Lower lobe of right lung (tissue), 2 donors: ENCODE measurements around the gene GNAQ. TPM values are rescaled to one million over a fixed set of nuclear protein-coding genes. Genes with fewer than 3 reads are reported as not detected.

Experiments
- ATAC-seq, 2 donors: fragments of 200-7000 bp; cut with Tn5 transposase; one replicate each; pipeline ENCODE4 v1.9.1; 2020 to 2022; ENCODE audit warnings: mild to moderate bottlenecking in 2 of 2, moderate library complexity in 2 of 2
- DNase-seq: peaks from one replicate; pipeline ENCODE4 v3.0.0-alpha.2; 2020
- H3K27ac ChIP-seq: fragments of 200-600 bp; one replicate; pipeline ENCODE4 v1.8.0; 2022
- H3K27me3 ChIP-seq: fragments of 200-600 bp; one replicate; pipeline ENCODE4 v1.8.0; 2022; ENCODE audit warnings: low read depth
- H3K36me3 ChIP-seq: fragments of 200-600 bp; one replicate; pipeline ENCODE4 v1.8.0; 2022; ENCODE audit warnings: mild to moderate bottlenecking
- H3K4me1 ChIP-seq: fragments of 200-600 bp; one replicate; pipeline ENCODE4 v1.8.0; 2022
- H3K4me3 ChIP-seq: fragments of 200-600 bp; one replicate; pipeline ENCODE4 v1.8.0; 2022; ENCODE audit warnings: mild to moderate bottlenecking
- H3K9me3 ChIP-seq: fragments of 200-600 bp; one replicate; pipeline ENCODE4 v1.8.0; 2022
- CTCF ChIP-seq: fragments of 200-600 bp; IDR thresholded peaks from one replicate; pipeline ENCODE4 v1.8.0; 2022; ENCODE audit warnings: antibody characterized with exemption, mild to moderate bottlenecking
- intact Hi-C: fragments of 100-400 bp; cut with DNase I; formaldehyde crosslinking; loops from one replicate; pipeline ENCODE4 v1.11.0; 2022
- total RNA-seq: library from RNA; stranded (reverse); fragmentation: NEBNext Ultra II Directional; extraction: Animal tissue kit (Norgen Biotek cat#: 25700); gene quantifications from one replicate; pipeline ENCODE4 v1.2.1, GENCODE V29; 2021
- donor health status: DM: no; HTN: yes; CAD: no; lungs with severe emphysema.

GNAQ gene
- total RNA-seq, 1 donor from 2014 or later: 130 TPM

- ATAC-seq (peak in 1 of 2 donors; percentile 42), DNase-seq (no peak)
- no peak overlapping the region for H3K27ac ChIP-seq
- peaks cover 12% of the 10 kb centered on the region for H3K4me1 ChIP-seq
- H3K9me3 ChIP-seq: no peaks in the 10 kb centered on the region
- no peak for TF ChIP-seq CTCF
- no peaks in the 10 kb centered on the region for H3K27me3 ChIP-seq
- no peak overlapping the region for H3K4me3 ChIP-seq
- no peaks in the 10 kb centered on the region for H3K36me3 ChIP-seq
- intact Hi-C loops: no loop called here
Observed at GRCh38 chr9:77827104-77827784, 204.4 kb downstream of the GNAQ start.

- intact Hi-C loops: no loop called here
- Histone ChIP-seq H3K9me3 (no peaks in the 10 kb centered on the region), H3K27me3 (no peaks in the 10 kb centered on the region), H3K36me3 (no peaks in the 10 kb centered on the region), H3K4me3 (no peak overlapping the region), H3K27ac (no peak overlapping the region), H3K4me1 (peaks cover 12% of the 10 kb centered on the region)
- no peak for ATAC-seq
- TF ChIP-seq CTCF: no peak
- no peak for DNase-seq
Observed at GRCh38 chr9:77826621-77827020, 205.0 kb downstream of the GNAQ start.

- Histone ChIP-seq H3K27ac (no peak overlapping the region), H3K9me3 (no peaks in the 10 kb centered on the region), H3K4me3 (no peak overlapping the region), H3K36me3 (no peaks in the 10 kb centered on the region), H3K4me1 (peaks cover 12% of the 10 kb centered on the region), H3K27me3 (no peaks in the 10 kb centered on the region)
- DNase-seq (no peak), ATAC-seq (no peak)
- intact Hi-C loops: no loop called here
- TF ChIP-seq CTCF: no peak
Observed at GRCh38 chr9:77826116-77826515, 205.5 kb downstream of the GNAQ start.

- H3K4me1 ChIP-seq: peaks cover 15% of the 10 kb centered on the region
- DNase-seq: no peak
- H3K9me3 ChIP-seq: no peaks in the 10 kb centered on the region
- no peak for ATAC-seq
- no peak for TF ChIP-seq CTCF
- no peak overlapping the region for H3K4me3 ChIP-seq
- no peak overlapping the region for H3K27ac ChIP-seq
- intact Hi-C loops: no loop called here
- H3K36me3 ChIP-seq: no peaks in the 10 kb centered on the region
- no peaks in the 10 kb centered on the region for H3K27me3 ChIP-seq
Observed at GRCh38 chr9:77825361-77825760, 206.2 kb downstream of the GNAQ start.

- DNase-seq (no peak), ATAC-seq (no peak)
- peaks cover 3% of the 10 kb centered on the region for H3K36me3 ChIP-seq
- H3K4me3 ChIP-seq: no peak overlapping the region
- H3K27ac ChIP-seq: no peak overlapping the region
- no peaks in the 10 kb centered on the region for H3K27me3 ChIP-seq
- no peak for TF ChIP-seq CTCF
- intact Hi-C loops: no loop called here
- peaks cover 27% of the 10 kb centered on the region for H3K4me1 ChIP-seq
- no peaks in the 10 kb centered on the region for H3K9me3 ChIP-seq
Observed at GRCh38 chr9:77820293-77820954, 211.2 kb downstream of the GNAQ start.
